Measurements from ENCODE around the gene DEPP1.

- TF ChIP-seq CTCF (IDR thresholded peaks at IDR 0.05; ENCODE audit: insufficient read depth, low read length) (no peak), POLR2AphosphoS5 (IDR thresholded peaks at IDR 0.05; ENCODE audit: low read depth) (no peak), GABPA (IDR thresholded peaks at IDR 0.05; ENCODE audit: low read depth) (no peak)
Measured at GRCh38 chr10:44952779-44953231, 25.8 kb downstream of the DEPP1 start.

Data from HL-60 (cell line).